Measurements from ENCODE around the gene CRACR2A. TPM values are rescaled to one million over a fixed set of nuclear protein-coding genes. Genes with fewer than 3 reads are reported as not detected.

Gene CRACR2A
- total RNA-seq, 1 experiment from 2014 or later: 22.3 TPM

- no peaks in the 10 kb centered on the region for H4K20me1 ChIP-seq (ENCODE audit: insufficient read depth, low read depth, low read length)
- DNase-seq: no peak
- no peaks in the 10 kb centered on the region for H3K4me1 ChIP-seq (ENCODE audit: low read length)
- H3K36me3 ChIP-seq (ENCODE audit: insufficient read depth, low read length): peaks cover 15% of the 10 kb centered on the region; the same call in 1 of the 2 replicates
- no peak overlapping the region for H2AFZ ChIP-seq (ENCODE audit: low read length)
- no peak overlapping the region for H3K9ac ChIP-seq (ENCODE audit: low read length)
- H3K79me2 ChIP-seq (ENCODE audit: low read length): peaks cover 3% of the 10 kb centered on the region; the same call in 1 of the 2 replicates
- H3K27ac ChIP-seq (ENCODE audit: low read length): no peak overlapping the region
- no peaks in the 10 kb centered on the region for H3K9me2 ChIP-seq (replicated peaks; ENCODE audit: insufficient read depth, low read length)
- no peaks in the 10 kb centered on the region for H3K9me3 ChIP-seq (ENCODE audit: low read length)
- H3K4me3 ChIP-seq (ENCODE audit: low read length): no peak overlapping the region
- no peak overlapping the region for H3K4me2 ChIP-seq (ENCODE audit: low read depth, low read length, poor library complexity, severe bottlenecking)
- no peaks in the 10 kb centered on the region for H3K27me3 ChIP-seq (ENCODE audit: low read length)
Observed at GRCh38 chr12:3694673-3695072, 58.2 kb downstream of the CRACR2A start.

- DNase-seq: no peak
- no peak overlapping the region for H3K9ac ChIP-seq (ENCODE audit: low read length)
- H3K79me2 ChIP-seq (ENCODE audit: low read length): no peaks in the 10 kb centered on the region
Observed at GRCh38 chr12:3692616-3693365, 60.1 kb downstream of the CRACR2A start.

DNA sequence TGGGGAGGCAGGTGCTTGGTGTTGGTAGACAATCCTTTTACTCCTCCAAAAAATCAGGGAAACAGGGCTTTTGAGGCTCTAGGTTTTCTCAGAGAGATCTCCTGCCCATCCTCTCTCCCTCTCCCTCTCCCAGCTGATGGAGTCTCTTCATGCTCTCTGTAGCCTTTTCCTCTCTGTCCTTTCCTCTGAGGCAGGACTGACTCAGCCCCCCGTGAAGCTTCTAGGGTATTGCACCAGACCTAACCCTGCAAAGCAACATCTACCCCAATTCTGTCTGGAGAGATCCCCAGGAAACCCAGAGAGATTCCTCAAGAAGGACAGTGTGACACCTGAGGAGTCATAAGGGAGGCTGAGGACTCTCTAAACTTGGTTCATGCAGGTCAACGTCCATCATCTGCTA lies 66.4 kb downstream of the CRACR2A start:
- H3K36me3 ChIP-seq (ENCODE audit: insufficient read depth, low read length): no peaks in the 10 kb centered on the region
- no peaks in the 10 kb centered on the region for H3K9me3 ChIP-seq (ENCODE audit: low read length)
- H4K20me1 ChIP-seq (ENCODE audit: insufficient read depth, low read depth, low read length): no peaks in the 10 kb centered on the region
- no peaks in the 10 kb centered on the region for H3K9me2 ChIP-seq (replicated peaks; ENCODE audit: insufficient read depth, low read length)
- H2AFZ ChIP-seq (ENCODE audit: low read length): no peak overlapping the region
- H3K27ac ChIP-seq (ENCODE audit: low read length): no peak overlapping the region
- no peak overlapping the region for H3K4me2 ChIP-seq (ENCODE audit: low read depth, low read length, poor library complexity, severe bottlenecking)
- no peak overlapping the region for H3K9ac ChIP-seq (ENCODE audit: low read length)
- no peaks in the 10 kb centered on the region for H3K27me3 ChIP-seq (ENCODE audit: low read length)
- H3K4me3 ChIP-seq (ENCODE audit: low read length): no peak overlapping the region
- H3K4me1 ChIP-seq (ENCODE audit: low read length): peaks cover 4% of the 10 kb centered on the region
- no peaks in the 10 kb centered on the region for H3K79me2 ChIP-seq (ENCODE audit: low read length)
- DNase-seq: no peak

More at GRCh38 chr12:3692616-3693365, 60.1 kb downstream of the CRACR2A start:
- Histone ChIP-seq H3K27me3 (ENCODE audit: low read length) (no peaks in the 10 kb centered on the region), H4K20me1 (ENCODE audit: insufficient read depth, low read depth, low read length) (no peaks in the 10 kb centered on the region), H3K9me3 (ENCODE audit: low read length) (no peaks in the 10 kb centered on the region), H3K4me3 (ENCODE audit: low read length) (no peak overlapping the region), H3K27ac (ENCODE audit: low read length) (no peak overlapping the region), H3K4me2 (ENCODE audit: low read depth, low read length, poor library complexity, severe bottlenecking) (no peak overlapping the region), H3K9me2 (replicated peaks; ENCODE audit: insufficient read depth, low read length) (no peaks in the 10 kb centered on the region), H2AFZ (ENCODE audit: low read length) (no peak overlapping the region), H3K4me1 (ENCODE audit: low read length) (no peaks in the 10 kb centered on the region), H3K36me3 (ENCODE audit: insufficient read depth, low read length) (peaks cover 15% of the 10 kb centered on the region; the same call in 1 of the 2 replicates)

- H3K79me2 ChIP-seq (ENCODE audit: low read length): no peaks in the 10 kb centered on the region
- no peak overlapping the region for H3K4me3 ChIP-seq (ENCODE audit: low read length)
- H2AFZ ChIP-seq (ENCODE audit: low read length): no peak overlapping the region
- H3K9me3 ChIP-seq (ENCODE audit: low read length): no peaks in the 10 kb centered on the region
- no peaks in the 10 kb centered on the region; the same call in 1 of the 2 replicates for H3K36me3 ChIP-seq (ENCODE audit: insufficient read depth, low read length)
- no peak overlapping the region for H3K4me2 ChIP-seq (ENCODE audit: low read depth, low read length, poor library complexity, severe bottlenecking)
- DNase-seq: no peak
- no peak overlapping the region for H3K9ac ChIP-seq (ENCODE audit: low read length)
- peaks cover 8% of the 10 kb centered on the region for H3K4me1 ChIP-seq (ENCODE audit: low read length)
- no peak overlapping the region for H3K27ac ChIP-seq (ENCODE audit: low read length)
- no peaks in the 10 kb centered on the region for H3K9me2 ChIP-seq (replicated peaks; ENCODE audit: insufficient read depth, low read length)
- no peaks in the 10 kb centered on the region for H3K27me3 ChIP-seq (ENCODE audit: low read length)
- no peaks in the 10 kb centered on the region for H4K20me1 ChIP-seq (ENCODE audit: insufficient read depth, low read depth, low read length)
Observed at GRCh38 chr12:3685830-3686229, 67.1 kb downstream of the CRACR2A start.

DNA sequence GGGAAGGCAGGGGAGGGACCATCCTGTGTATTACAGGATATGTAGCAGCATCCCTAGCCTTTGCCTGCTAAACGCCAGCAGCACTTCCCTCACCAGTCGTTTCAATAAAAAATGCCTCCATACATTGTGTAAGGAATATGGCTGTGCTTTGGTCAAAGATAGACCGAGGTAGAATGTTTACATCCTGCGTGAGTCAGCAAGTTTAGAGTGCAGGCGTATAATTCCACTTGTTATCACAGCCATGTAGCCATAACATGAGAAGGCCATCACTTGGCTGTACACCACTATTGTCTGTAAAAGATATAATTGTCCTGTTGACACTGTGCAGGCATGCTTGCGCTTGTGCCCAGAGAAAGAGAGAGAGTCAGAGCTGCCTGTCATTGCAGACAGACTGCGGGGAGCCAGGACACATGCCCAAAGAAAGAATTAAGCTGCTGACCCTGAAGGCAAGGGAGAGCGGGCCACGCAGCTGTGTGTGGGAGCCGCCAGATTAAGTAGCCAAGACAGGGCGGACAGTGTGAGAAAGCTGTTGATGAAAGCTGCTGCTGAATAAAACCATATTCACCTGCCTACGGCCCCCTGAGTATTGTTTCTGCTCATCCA lies 68.4 kb downstream of the CRACR2A start:
- H3K36me3 ChIP-seq (ENCODE audit: insufficient read depth, low read length): peaks cover under 1% of the 10 kb centered on the region; the same call in 1 of the 2 replicates
- peaks cover 8% of the 10 kb centered on the region for H3K4me1 ChIP-seq (ENCODE audit: low read length)
- no peaks in the 10 kb centered on the region for H3K9me3 ChIP-seq (ENCODE audit: low read length)
- DNase-seq: no peak
- H3K4me2 ChIP-seq (ENCODE audit: low read depth, low read length, poor library complexity, severe bottlenecking): no peak overlapping the region
- H3K9ac ChIP-seq (ENCODE audit: low read length): no peak overlapping the region
- no peaks in the 10 kb centered on the region for H4K20me1 ChIP-seq (ENCODE audit: insufficient read depth, low read depth, low read length)
- H3K79me2 ChIP-seq (ENCODE audit: low read length): no peaks in the 10 kb centered on the region
- H3K4me3 ChIP-seq (ENCODE audit: low read length): no peak overlapping the region
- no peaks in the 10 kb centered on the region for H3K9me2 ChIP-seq (replicated peaks; ENCODE audit: insufficient read depth, low read length)
- H3K27ac ChIP-seq (ENCODE audit: low read length): no peak overlapping the region
- H3K27me3 ChIP-seq (ENCODE audit: low read length): no peaks in the 10 kb centered on the region
- H2AFZ ChIP-seq (ENCODE audit: low read length): no peak overlapping the region

GRCh38 chr12:3683670-3684069 lies 69.2 kb downstream of the CRACR2A start:
- no peaks in the 10 kb centered on the region for H4K20me1 ChIP-seq (ENCODE audit: insufficient read depth, low read depth, low read length)
- peaks cover 8% of the 10 kb centered on the region for H3K4me1 ChIP-seq (ENCODE audit: low read length)
- H3K4me3 ChIP-seq (ENCODE audit: low read length): no peak overlapping the region
- no peak overlapping the region for H3K4me2 ChIP-seq (ENCODE audit: low read depth, low read length, poor library complexity, severe bottlenecking)
- no peaks in the 10 kb centered on the region for H3K79me2 ChIP-seq (ENCODE audit: low read length)
- no peak overlapping the region for H2AFZ ChIP-seq (ENCODE audit: low read length)
- no peaks in the 10 kb centered on the region for H3K9me3 ChIP-seq (ENCODE audit: low read length)
- DNase-seq: no peak
- H3K36me3 ChIP-seq (ENCODE audit: insufficient read depth, low read length): peaks cover 6% of the 10 kb centered on the region; the same call in 1 of the 2 replicates
- no peaks in the 10 kb centered on the region for H3K27me3 ChIP-seq (ENCODE audit: low read length)
- no peaks in the 10 kb centered on the region for H3K9me2 ChIP-seq (replicated peaks; ENCODE audit: insufficient read depth, low read length)
- no peak overlapping the region for H3K27ac ChIP-seq (ENCODE audit: low read length)
- H3K9ac ChIP-seq (ENCODE audit: low read length): no peak overlapping the region

- no peak overlapping the region for H2AFZ ChIP-seq (ENCODE audit: low read length)
- no peaks in the 10 kb centered on the region for H3K79me2 ChIP-seq (ENCODE audit: low read length)
- H3K9me3 ChIP-seq (ENCODE audit: low read length): no peaks in the 10 kb centered on the region
- H3K9me2 ChIP-seq (replicated peaks; ENCODE audit: insufficient read depth, low read length): no peaks in the 10 kb centered on the region
- no peak overlapping the region for H3K27ac ChIP-seq (ENCODE audit: low read length)
- H3K27me3 ChIP-seq (ENCODE audit: low read length): no peaks in the 10 kb centered on the region
- no peak for DNase-seq
- H3K36me3 ChIP-seq (ENCODE audit: insufficient read depth, low read length): peaks cover 6% of the 10 kb centered on the region; the same call in 1 of the 2 replicates
- no peak overlapping the region for H3K4me3 ChIP-seq (ENCODE audit: low read length)
- no peak overlapping the region for H3K4me2 ChIP-seq (ENCODE audit: low read depth, low read length, poor library complexity, severe bottlenecking)
- no peaks in the 10 kb centered on the region for H4K20me1 ChIP-seq (ENCODE audit: insufficient read depth, low read depth, low read length)
- no peak overlapping the region for H3K9ac ChIP-seq (ENCODE audit: low read length)
- peaks cover 8% of the 10 kb centered on the region for H3K4me1 ChIP-seq (ENCODE audit: low read length)
Observed at GRCh38 chr12:3681595-3682061, 71.3 kb downstream of the CRACR2A start.

GRCh38 chr12:3680919-3681594 lies 71.9 kb downstream of the CRACR2A start:
- no peaks in the 10 kb centered on the region for H3K9me3 ChIP-seq (ENCODE audit: low read length)
- H3K4me3 ChIP-seq (ENCODE audit: low read length): no peak overlapping the region
- H3K9me2 ChIP-seq (replicated peaks; ENCODE audit: insufficient read depth, low read length): no peaks in the 10 kb centered on the region
- no peak overlapping the region for H3K27ac ChIP-seq (ENCODE audit: low read length)
- peaks cover 8% of the 10 kb centered on the region for H3K4me1 ChIP-seq (ENCODE audit: low read length)
- H3K9ac ChIP-seq (ENCODE audit: low read length): no peak overlapping the region
- H2AFZ ChIP-seq (ENCODE audit: low read length): no peak overlapping the region
- H3K36me3 ChIP-seq (ENCODE audit: insufficient read depth, low read length): peaks cover 6% of the 10 kb centered on the region; the same call in 1 of the 2 replicates
- H3K79me2 ChIP-seq (ENCODE audit: low read length): no peaks in the 10 kb centered on the region
- H3K4me2 ChIP-seq (ENCODE audit: low read depth, low read length, poor library complexity, severe bottlenecking): no peak overlapping the region
- no peaks in the 10 kb centered on the region for H4K20me1 ChIP-seq (ENCODE audit: insufficient read depth, low read depth, low read length)
- peak; percentile 62 for DNase-seq
- H3K27me3 ChIP-seq (ENCODE audit: low read length): no peaks in the 10 kb centered on the region

Data from Karpas-422 (cell line).